GM12892 (cell line): ENCODE results near the gene BPIFB3.

Experiments
- POLR2A ChIP-seq: IDR thresholded peaks from 2 replicates; pipeline ENCODE4 v1.6.1; 2011; ENCODE audit warnings: low read depth, low read length, control low read depth
- POLR2AphosphoS5 ChIP-seq: IDR thresholded peaks from 2 replicates; pipeline ENCODE4 v1.6.1; 2011; ENCODE audit warnings: low read depth, low read length, control low read depth

DNA sequence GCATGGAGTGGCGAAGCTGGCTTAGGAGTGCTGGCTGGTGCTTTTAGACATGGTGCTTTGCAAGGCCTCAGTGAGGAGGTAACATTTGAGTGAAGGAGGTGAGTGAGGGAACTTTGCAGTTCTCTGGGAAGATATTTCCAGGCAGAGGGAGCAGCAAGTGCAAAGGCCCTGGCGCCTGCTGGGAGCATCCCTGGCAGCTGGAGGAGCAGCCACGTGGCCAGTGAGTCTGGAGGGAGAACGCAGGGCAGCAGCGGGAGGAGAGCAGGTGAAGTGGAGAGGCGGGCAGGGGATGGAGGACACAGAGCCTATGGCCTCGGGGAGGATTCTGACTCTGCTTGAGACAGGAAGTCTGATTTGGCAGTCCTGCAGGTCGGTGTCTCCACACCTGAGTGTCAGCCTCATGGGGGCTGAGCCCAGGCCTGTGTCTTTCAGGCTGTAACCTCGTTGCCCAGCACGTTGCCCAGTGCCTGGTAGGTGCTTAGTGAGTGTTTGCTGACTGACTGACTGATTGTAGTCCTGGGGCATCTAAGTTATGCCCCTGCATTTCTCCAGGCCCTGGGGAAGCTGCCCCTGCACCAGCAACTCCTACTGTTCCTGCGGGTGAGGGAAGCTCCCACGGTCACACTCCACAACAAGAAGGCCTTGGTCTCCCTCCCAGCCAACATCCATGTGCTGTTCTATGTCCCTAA, 14.7 kb downstream of the BPIFB3 start:
- no peak for TF ChIP-seq POLR2AphosphoS5
- TF ChIP-seq POLR2A: no peak
